GM18907 (cell line): ENCODE results near the gene SMIM35.
A peak's percentile ranks its signal among the peaks of the same experiment; 100 is the strongest.

ENCODE experiments used
- ATAC-seq: cut with Tn5 transposase; IDR thresholded peaks from one replicate; pipeline ENCODE4 v1.9.1; 2021; ENCODE audit warnings: mild to moderate bottlenecking, moderate library complexity; ENCODE audit not compliant: unreplicated experiment

The SMIM35 gene

DNA sequence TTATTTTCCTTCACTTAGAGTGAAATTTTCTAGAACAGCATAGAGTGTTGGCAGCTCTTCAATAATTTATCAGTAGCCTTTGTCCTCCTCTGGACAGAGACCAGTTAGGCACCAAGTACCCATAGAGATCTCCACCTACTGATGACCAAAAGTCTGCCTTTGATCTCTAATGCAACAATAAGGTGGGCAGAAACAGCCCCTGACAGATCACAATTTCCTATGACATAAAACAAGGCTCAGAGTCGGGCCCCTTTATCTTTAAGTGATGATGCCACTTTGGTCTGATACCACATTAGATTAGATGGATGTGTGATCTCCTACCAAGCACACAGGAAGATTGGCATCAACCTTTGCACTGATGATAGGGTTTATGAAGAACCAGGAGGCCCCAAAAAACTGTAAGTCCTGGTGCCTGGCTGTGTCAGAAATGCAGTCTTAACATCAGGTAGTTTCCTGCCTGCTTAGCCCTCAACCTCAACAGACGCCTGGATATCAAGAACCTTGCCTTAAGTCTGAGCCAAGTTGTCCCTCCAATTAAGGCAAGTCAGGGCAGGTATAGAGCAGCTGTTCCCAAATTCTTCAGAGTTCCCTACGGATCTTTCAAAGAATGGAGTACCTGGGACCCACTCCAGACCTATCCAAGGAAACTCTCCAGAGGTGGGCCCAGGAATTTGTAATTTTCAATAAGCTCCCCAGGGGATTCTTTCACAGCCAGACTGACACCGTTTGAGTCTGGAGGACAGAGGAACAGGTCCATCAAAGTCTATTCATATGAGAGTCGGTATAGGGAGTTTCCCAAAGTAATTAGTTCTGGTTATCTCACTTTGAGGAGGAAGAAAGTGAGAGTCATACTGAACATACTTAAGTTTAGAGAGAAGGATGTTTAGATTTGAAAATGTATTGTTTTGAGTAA, 40.5 kb downstream of the SMIM35 start:
- no peak for ATAC-seq

DNA sequence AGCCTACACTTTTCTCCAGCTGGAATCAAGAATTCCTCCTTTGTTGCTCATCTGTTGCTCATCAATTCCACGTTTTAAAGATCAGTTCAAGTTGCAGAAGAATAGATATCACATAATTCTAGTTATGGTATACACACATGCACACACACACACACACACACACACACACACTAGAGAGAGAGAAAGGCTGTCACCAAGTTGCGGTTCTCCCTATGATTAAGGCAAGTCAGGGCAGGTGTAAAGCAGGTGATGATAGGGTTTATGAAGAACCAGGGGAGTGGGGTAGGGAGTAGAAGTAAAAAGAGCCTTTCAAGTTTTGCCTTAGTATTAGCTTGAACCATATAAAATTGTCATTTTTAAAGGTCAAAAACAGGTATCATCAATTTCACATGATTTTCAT, 41.6 kb downstream of the SMIM35 start:
- ATAC-seq = no peak

DNA sequence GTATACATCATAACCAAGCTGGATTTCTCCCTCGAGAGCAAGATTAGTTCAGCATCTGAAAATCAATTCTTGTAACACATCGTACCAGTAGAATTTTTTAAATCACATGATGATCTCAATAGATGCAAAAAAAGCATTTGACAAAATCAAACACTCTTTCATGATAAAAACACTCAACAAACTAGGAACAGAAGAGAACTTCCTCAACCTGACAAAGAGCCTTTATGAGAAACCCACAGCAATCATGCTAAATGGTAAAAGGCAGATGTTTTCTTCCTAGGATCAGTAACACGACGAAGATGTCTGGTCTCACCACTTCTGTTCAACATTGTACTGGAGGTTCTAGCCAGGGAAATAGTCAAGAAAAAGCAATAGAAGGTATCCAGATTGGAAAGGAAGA, 44.0 kb downstream of the SMIM35 start:
- ATAC-seq = no peak

DNA sequence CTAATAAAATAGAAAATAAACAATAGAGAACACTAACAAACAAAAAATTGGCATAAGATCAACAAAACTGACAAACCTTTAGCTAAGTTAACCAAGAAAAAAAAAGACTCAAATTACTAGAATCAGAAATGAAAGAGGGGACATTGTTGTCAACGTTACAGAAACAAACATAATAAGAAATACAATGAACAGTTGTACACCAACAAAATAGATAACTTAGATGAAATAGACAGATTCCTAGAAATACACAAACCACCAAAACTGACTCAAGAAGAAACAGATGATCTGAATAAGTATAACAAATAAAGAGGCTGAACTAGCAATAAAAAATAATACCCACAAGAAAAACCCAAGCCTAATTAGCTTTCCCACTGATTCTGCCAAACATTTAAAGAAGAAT, 44.6 kb downstream of the SMIM35 start:
- no peak for ATAC-seq

DNA sequence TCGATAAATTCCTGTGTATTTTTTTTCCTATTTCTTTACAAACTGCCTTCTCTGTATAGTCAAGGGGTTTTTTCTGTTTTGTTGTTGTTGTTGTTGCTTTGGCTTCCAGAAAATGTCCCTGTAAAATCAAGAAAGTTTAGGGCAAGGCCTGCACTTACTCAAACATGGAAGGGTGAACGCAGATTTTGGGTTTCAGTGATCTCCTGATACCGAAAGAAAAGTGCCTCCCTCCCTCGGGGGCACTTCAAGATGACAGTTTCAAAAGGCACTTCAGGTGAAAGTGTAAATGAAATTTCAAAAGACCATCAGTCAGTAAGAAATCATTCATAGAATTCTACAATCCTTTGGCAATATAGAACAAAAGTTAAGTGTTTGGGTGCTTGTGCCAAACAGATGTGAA, 53.3 kb downstream of the SMIM35 start:
- ATAC-seq = no peak

DNA sequence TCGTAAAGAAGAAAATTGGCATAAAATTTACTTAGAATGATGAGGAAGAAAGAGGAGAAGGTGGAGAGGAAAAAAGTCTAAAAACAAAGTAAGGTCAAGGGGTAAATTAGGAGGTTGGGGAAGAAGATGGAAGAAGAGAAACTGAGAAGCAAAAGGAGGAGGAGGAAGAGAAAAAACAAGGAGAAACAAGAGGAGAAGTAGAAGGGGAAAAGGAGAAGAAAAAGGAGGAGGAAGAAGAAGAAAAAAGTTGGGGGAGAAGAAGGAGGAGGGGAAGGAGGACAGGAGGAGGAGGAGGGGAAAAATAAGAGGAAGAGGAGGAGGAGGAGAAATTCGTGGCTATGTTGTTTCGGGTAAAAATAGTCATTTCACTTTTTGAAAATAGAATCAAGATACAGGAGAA, 58.1 kb downstream of the SMIM35 start:
- no peak for ATAC-seq

DNA sequence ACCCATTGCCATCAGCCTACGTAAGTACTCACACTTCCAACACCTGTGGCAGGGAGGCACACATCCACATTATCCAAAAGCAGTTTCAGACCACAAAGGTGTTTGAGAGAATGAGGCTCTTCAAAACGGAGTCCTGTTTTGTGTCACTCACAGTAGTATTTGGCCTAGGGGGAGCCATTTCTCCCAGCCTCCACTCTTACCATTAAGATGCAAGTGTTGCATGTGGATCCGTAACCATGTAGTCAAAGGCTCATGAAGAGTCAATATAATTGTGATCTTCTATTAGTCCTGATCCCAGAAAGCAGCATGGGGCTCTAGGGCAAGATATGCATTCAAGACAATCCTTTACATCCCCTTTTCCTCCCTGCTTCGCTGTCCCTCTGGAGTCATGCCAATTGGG, 59.1 kb downstream of the SMIM35 start:
- ATAC-seq = no peak

DNA sequence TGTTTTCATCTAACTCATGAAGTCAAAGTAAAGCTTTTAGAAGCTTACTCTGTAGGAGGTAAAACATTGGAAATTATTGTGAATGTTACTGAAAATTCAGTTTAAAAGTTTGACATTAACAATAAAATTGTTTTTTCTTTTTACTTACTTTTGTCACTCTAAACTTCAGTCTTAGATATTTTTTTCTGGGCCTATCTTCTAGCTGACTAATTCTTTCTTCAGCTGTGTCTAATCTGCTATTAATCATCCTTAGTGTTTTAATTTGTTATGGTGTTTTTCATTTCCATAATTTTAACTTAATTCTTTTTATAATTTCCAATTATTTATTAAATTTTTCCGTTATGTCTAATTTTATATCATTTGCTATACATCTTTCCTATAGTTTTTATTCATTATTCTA, 65.6 kb downstream of the SMIM35 start:
- no peak for ATAC-seq

DNA sequence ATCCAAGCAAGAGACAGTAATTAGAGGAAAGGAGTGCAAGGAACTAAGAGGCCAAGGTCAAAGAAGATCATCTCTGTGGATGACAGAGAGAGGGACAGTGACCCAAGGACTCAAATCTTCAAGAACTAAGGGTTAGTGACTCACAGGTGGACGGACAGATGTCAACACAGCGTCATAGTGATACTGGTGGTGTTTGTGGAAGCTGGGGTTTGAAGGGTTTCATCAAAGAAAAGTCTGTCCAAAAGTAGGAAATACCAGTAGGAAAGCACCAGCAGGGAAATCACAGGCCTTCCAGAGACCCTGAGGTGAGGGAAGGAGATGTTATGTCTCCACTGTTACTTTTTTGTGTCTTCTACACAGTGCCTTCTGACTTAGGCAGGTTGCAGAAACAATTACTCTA, 68.4 kb downstream of the SMIM35 start:
- ATAC-seq = no peak

DNA sequence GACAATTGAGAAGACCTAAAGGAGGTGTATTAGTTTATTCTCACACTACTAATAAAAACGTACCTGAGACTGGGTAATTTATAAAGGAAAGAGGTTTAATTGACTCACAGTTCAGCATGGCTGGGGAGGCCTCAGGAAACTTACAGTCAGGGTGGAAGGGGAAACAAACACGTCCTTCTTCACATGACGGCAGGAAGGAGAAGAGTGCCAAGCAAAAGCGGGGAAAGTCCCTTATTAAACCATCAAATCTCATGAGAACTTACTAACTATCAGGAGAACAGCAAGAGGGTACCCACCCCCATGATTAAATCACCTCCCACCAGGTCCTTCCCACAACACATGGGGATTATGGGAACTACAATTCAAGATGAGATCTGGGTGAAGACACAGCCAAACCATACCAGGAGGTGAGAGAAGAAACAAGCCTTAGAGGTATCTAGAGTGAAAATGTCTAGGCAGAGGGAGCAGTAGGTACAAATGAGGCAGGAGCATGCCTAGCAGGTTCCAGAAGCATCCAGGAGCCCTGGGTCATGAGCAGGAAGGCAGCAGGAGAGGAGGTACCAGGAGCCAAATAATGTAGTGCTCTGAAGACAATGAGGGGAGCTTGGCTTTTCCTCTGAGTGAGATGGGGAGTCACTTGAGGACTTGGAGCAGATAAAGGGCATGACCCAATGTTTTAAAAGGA, 69.0 kb downstream of the SMIM35 start:
- no peak for ATAC-seq

DNA sequence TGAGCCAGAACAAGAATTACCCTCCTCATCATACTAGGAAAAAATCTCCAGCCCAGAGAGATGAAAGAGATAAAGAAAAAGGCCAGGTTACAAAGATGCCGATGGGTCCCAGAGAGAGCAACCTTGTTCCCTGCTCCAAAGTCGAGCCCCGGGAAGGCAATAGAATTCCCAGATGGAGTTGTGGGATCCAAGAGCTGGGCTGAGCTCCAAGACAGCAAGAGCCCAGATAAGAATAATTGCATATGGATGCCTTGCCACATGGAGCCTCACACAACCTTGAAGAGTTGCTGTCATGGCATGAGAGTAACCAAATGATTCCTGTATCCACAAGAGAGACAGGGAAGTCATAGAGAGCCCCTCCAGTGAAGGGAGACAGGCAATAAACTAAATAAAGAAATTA, 69.7 kb downstream of the SMIM35 start:
- ATAC-seq = no peak

DNA sequence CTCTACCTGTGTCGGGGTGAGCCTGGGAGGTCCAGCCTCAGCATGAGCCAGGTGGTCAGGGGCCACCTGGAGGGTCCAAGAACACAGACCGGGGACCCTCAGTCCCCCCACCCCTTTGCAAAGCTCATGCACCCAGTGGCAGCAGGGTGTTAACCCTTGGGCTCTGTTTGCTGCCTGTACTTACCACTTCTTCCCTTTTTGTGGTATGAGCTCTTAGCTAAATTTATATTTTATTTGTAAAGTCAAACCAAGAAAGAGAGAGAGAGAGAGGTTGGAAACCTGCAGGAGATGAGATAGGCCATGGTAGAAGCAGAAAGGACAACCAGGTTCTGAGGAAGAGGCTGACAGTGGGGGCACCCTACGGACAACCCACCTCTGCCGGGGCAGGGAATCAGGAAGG, 70.7 kb downstream of the SMIM35 start:
- no peak for ATAC-seq

DNA sequence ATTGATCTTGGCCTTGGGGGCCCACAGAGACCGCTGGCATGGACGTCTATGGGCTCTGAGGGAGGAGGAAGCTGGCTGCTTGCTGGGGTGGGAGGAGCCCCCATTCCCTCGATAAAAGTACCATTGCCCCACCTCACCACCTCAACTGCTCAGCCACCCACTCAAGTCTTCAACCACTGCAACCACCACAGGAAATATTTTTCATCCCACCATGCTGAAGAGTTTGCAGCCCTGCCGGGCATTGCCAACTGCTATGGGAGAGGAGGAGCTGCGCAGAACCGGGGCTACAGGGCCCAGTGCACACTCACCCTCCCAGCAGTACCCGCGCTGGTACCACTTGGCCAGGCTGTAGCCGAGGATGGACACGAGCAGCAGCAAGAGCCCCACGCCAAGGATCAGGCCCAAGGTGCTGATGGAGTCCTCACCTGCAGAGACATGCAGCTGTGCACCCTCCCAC, 71.3 kb downstream of the SMIM35 start:
- no peak for ATAC-seq

DNA sequence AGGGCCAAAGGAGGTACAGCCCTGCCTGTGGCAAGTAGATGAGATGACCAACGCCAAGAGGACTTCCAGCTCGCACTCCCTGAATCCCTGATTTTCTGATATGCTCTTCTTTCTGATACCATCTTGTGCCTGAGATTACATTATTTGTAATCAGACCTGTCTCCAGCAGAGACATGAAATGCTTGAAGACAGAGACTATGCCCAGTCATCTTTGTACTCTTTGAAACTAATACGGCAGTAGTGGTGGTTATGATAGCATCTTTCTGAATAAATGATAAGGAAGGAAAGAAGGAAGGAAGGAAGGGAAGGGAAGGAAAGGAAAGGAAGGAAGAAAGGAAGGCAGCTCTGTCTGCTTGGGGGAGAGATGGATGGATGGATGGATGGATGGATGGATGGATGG, 72.7 kb downstream of the SMIM35 start:
- no peak for ATAC-seq

DNA sequence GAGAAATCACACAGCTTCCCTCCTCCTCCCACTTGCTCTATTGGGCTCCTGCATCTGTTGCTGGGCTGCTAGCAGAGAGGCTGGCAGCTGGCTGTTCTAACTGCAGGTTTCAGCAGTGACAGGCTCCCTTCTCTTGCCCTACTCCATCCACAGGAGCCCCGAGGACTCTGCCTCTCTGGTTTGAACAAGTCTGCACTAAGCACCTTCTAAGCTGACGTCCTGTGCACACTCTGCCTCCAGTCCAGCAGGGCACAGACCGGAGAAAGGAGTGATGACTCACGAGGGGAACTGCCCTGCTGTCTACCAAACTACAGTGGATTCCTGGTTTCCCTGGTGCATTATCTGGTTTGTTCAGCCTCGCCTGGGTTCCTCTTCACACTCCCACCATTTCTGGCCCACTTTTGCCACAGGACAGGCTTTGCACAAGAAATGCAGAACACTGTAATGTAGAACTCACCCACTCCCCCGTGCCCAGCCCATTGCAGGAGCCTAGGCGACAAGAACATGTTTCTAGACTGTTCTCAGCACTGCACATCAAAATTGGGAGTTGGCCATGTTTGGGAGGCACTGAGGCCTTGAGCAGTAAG, 74.6 kb downstream of the SMIM35 start:
- ATAC-seq = no peak

DNA sequence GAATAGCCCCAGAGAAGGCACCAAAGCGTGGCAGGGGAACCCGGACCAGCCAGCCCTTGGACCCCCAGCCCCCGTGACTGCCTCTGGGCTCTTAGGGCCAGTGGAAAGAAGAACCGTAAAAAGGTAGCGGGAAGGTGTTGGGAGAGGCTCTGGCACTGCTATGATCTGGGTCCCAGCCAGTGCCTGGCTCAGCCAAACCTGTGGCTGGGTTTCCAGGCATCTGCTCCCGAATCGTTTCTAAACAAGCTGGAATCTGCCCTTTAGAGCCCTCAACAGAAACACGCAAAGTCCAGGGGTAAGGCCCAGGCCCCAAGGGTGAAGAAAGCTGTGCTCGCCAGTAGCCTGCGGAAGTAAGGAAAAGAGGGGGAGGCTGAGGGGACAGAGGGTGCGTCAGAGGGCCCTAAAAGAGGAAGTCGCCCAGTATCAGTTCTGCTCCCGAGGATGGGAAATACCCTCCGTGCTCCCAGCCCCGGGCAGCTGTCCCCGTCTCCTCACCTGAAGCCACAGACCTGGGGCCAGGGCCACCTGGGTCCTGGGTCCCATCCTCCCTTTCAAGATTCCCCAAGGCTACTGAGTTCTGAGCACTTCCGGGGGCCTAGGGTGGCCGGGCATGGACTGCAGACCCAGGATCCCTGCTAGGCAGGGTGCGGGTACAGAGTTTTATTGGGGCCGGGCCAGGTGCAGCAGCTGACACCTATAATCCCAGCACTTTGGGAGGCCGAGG, 75.9 kb downstream of the SMIM35 start:
- ATAC-seq = peak; percentile 79

DNA sequence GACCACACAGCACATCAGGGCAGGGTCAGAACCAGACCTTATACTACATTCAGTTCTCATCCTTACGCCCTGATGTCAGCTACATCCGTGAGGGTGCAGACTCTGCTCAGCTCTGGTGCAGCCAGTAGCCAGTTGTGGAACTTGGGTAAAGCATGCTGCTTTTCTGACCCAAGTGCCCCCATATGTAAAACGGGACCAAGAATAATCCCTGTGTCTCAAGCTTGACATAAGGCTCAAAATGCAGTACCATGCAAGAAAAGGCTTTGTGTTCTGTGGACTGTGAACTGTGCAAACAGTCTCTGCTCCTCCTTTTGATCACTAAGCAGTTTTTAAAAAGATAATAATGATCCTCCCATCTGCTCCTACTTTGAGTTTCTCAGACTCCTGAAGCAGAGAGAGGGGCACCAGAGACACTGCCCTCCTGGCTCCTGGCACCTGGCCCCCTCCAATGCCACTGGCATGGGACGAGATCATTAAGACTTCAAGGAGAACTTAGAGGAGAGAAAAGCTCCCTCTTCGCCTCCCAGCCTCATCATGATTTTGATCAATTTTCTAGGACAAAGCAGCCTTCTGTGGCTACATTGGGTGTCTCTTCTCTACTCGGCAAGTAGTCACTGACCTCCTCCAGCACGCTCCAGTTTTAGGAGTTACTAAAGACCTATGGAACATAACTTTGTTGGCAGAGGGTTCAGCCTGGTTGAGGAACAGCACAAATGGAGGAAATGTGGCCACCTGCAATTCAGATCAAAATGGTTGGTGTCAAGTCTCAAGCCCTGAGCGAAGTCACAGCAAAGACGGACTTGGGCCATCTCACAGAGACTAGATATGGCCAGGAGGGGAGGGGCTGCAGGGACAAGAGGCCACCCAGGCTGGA, 76.7 kb downstream of the SMIM35 start:
- peak; percentile 1 for ATAC-seq

DNA sequence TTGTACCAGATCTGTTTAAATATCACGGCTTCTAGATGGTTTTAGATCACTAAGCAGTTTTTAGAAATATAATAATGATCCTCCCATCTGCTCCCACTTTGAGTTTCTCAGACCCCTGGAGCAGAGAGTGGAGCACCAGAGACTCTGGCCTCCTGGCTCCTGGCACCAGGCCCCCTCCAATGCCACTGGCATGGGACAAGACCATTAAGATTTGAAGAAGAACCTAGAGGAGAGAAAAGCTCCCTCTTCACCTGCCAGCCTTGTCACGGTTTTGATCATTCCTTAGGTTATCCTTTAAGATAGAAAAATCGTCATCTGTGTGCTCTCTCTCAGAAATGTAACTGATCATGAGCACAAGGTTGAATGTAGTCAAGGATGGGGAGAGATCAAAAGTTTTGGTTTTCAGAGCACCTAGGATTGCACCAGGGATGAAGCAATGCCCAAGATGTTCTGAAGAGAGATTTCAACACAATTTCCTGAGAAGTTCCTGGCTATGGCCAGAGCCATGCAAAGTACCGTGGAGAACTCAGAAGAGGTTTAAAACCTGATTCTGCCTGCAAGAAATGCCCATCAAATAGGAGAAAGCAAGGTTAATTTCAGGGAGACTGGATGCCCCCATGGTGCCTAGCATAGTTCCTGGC, 78.4 kb downstream of the SMIM35 start:
- no peak for ATAC-seq

DNA sequence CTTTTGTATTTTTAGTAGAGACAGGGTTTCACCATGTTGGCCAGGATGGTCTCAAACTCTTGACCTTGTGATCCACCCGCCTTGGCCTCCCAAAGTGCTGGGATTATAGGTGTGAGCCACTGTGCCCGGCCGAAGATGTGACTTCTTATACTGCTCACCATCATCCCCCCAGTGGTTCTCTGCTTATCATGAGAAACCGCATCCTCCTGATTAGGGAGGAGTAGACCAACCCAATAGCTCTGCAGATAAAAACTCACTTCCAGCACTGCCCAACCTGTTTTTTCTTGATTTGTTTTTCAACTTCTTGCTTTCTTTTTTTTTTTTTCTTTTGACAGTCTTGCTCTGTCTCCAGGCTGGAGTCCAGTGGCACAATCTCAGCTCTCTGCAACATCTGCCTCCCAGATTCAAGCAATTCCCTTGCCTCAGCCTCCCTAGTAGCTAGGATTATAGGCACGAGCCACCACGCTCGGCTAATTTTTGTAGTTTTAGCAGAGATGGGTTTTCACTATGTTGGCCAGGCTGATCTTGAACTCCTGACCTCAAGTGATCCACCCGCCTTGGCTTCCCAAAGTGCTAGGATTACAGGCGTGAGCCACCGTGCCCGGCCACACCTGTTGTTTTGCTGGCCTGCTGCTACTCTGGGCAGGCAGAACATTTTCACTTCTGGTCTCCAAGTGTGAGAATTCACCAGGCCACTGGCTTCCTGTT, 79.0 kb downstream of the SMIM35 start:
- peak; percentile 36 for ATAC-seq
